Lower lobe of right lung (tissue), 2 donors: ENCODE measurements around the gene HS3ST1. TPM values are rescaled to one million over a fixed set of nuclear protein-coding genes. Genes with fewer than 3 reads are reported as not detected.
A peak's percentile ranks its signal among the peaks of the same experiment; 100 is the strongest.
"Not testable (repeated sequence)": the region's sequence is repeated elsewhere in the genome, so short reads cannot be mapped to it uniquely, and the experiment has no call there.

ENCODE experiments used
- ATAC-seq, 2 donors: fragments of 200-7000 bp; cut with Tn5 transposase; one replicate each; pipeline ENCODE4 v1.9.1; 2020 to 2022; ENCODE audit warnings: mild to moderate bottlenecking in 2 of 2, moderate library complexity in 2 of 2
- DNase-seq: peaks from one replicate; pipeline ENCODE4 v3.0.0-alpha.2; 2020
- H3K27ac ChIP-seq: fragments of 200-600 bp; one replicate; pipeline ENCODE4 v1.8.0; 2022
- H3K27me3 ChIP-seq: fragments of 200-600 bp; one replicate; pipeline ENCODE4 v1.8.0; 2022; ENCODE audit warnings: low read depth
- H3K36me3 ChIP-seq: fragments of 200-600 bp; one replicate; pipeline ENCODE4 v1.8.0; 2022; ENCODE audit warnings: mild to moderate bottlenecking
- H3K4me1 ChIP-seq: fragments of 200-600 bp; one replicate; pipeline ENCODE4 v1.8.0; 2022
- H3K4me3 ChIP-seq: fragments of 200-600 bp; one replicate; pipeline ENCODE4 v1.8.0; 2022; ENCODE audit warnings: mild to moderate bottlenecking
- H3K9me3 ChIP-seq: fragments of 200-600 bp; one replicate; pipeline ENCODE4 v1.8.0; 2022
- intact Hi-C: fragments of 100-400 bp; cut with DNase I; formaldehyde crosslinking; loops from one replicate; pipeline ENCODE4 v1.11.0; 2022
- total RNA-seq: library from RNA; stranded (reverse); fragmentation: NEBNext Ultra II Directional; extraction: Animal tissue kit (Norgen Biotek cat#: 25700); gene quantifications from one replicate; pipeline ENCODE4 v1.2.1, GENCODE V29; 2021
- TF ChIP-seq, protein P1 (sequence below): fragments of 200-600 bp; IDR thresholded peaks from one replicate; pipeline ENCODE4 v1.8.0; 2022; ENCODE audit warnings: antibody characterized with exemption, mild to moderate bottlenecking
- donor health status: DM: no; HTN: yes; CAD: no; lungs with severe emphysema.

Gene HS3ST1
- total RNA-seq, 1 donor from 2014 or later, result 3.8 TPM

DNA sequence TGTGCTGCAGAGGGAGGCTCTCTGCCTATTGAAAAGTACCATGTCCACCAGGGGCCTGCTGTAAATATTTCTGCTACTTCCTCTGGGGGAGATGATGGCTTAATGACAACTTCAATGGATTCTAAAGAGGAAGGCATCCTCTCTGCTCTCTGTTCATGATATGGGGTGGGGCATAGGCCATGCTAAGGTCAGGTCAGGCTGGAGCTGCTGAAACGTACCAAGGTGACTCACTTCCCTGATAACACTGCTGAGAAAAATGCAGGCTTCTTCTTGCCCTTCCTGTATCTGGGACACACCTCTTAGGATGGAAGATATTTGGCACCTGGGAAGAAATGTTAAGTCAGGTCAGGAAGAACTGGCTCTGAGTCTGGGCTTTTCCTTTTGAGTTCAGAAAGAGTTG, 31.5 kb downstream of the HS3ST1 start:
- intact Hi-C loops, result no loop called here
- Histone ChIP-seq H3K27me3 (no peaks in the 10 kb centered on the region), H3K9me3 (no peaks in the 10 kb centered on the region), H3K4me1 (no peaks in the 10 kb centered on the region), H3K27ac (no peak overlapping the region), H3K36me3 (peaks cover 8% of the 10 kb centered on the region), H3K4me3 (no peak overlapping the region)
- TF ChIP-seq, protein P1, sequence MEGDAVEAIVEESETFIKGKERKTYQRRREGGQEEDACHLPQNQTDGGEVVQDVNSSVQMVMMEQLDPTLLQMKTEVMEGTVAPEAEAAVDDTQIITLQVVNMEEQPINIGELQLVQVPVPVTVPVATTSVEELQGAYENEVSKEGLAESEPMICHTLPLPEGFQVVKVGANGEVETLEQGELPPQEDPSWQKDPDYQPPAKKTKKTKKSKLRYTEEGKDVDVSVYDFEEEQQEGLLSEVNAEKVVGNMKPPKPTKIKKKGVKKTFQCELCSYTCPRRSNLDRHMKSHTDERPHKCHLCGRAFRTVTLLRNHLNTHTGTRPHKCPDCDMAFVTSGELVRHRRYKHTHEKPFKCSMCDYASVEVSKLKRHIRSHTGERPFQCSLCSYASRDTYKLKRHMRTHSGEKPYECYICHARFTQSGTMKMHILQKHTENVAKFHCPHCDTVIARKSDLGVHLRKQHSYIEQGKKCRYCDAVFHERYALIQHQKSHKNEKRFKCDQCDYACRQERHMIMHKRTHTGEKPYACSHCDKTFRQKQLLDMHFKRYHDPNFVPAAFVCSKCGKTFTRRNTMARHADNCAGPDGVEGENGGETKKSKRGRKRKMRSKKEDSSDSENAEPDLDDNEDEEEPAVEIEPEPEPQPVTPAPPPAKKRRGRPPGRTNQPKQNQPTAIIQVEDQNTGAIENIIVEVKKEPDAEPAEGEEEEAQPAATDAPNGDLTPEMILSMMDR, result no peak
- ATAC-seq (no peak), DNase-seq (no peak)

DNA sequence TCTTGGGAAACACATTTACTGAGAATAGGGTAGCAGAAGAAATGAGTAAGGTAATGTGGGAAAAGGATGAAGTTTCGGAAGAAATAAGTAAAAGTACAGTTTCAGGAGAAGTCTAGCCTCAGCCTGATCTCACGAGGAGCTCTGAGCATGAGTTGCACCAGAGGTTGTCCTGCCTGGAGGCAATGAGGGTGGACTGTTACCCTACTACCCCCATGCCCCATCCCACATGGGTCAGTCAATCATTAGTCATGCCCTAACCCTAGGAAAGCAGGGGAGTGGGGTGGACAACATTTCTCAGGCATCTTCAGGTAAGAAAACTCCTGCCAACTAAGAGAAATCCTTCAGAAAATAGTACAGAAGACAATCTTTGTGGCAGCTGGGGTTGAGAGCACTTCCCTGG, 35.1 kb downstream of the HS3ST1 start:
- no peak for ATAC-seq
- Histone ChIP-seq H3K27ac (no peak overlapping the region), H3K36me3 (no peaks in the 10 kb centered on the region), H3K4me1 (no peaks in the 10 kb centered on the region), H3K4me3 (no peak overlapping the region), H3K27me3 (no peaks in the 10 kb centered on the region), H3K9me3 (no peaks in the 10 kb centered on the region)
- no peak for DNase-seq
- intact Hi-C loops, result no loop called here
- TF ChIP-seq, protein P1, result no peak

DNA sequence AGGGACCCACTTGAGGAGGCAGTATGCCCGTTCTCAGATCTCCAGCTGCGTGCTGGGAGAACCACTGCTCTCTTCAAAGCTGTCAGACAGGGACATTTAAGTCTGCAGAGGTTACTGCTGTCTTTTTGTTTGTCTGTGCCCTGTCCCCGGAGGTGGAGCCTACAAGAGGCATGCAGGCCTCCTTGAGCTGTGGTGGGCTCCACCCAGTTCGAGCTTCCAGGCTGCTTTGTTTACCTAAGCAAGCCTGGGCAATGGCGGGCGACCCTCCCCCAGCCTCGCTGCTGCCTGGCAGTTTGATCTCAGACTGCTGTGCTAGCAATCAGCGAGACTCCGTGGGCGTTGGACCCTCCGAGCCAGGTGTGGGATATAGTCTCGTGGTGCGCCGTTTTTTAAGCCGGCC, 44.6 kb downstream of the HS3ST1 start:
- ATAC-seq, H3K4me3 ChIP-seq, H3K36me3 ChIP-seq, H3K9me3 ChIP-seq, H3K4me1 ChIP-seq, H3K27ac ChIP-seq, H3K27me3 ChIP-seq, intact Hi-C loops: not testable (repeated sequence)
- peak; percentile 37 for DNase-seq

DNA sequence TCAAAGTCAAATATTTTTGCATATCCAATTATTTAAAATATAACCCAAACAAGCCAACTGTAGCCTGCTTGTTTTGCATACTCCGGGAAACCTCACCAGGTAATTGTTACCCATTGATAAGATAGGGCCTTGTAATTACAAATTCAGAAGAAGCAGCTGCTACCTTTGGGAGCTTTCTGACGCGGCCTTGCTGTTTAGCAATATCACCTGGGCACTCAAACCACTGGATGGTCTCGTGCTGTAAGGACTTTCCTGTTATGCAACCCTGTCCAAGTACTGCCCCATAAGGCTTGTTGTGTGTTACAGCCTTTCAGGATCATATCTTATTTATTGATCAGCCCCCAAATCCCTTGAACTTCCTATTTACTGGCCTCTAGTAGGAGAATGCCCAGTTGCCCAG, 52.1 kb downstream of the HS3ST1 start:
- DNase-seq (no peak), ATAC-seq (no peak)
- TF ChIP-seq, protein P1, result no peak
- no peaks in the 10 kb centered on the region for H3K27me3 ChIP-seq
- no peak overlapping the region for H3K27ac ChIP-seq
- intact Hi-C loops, result no loop called here
- H3K9me3 ChIP-seq, result no peaks in the 10 kb centered on the region
- H3K36me3 ChIP-seq, result no peaks in the 10 kb centered on the region
- no peak overlapping the region for H3K4me3 ChIP-seq
- H3K4me1 ChIP-seq, result no peaks in the 10 kb centered on the region

DNA sequence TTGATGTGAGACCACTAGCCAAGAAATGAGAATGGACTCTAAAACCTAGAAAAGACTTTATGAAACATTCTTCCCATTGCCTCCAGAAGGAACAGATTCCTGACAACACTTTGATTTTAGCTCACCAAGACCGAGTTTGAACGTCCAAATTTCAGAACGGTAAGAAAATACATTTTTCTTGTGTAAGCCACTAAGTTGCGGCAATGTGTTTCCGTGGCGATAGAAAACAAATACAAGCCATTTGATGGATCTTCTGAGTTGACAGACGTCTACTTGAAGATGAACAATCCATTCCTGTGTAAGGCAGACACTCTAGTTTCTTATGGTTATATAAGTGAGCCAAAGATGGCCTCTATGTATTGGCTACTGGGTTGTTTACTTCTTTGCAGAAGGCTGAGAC, 52.5 kb downstream of the HS3ST1 start:
- H3K36me3 ChIP-seq, result no peaks in the 10 kb centered on the region
- intact Hi-C loops, result no loop called here
- no peak for ATAC-seq
- no peak for DNase-seq
- no peak overlapping the region for H3K27ac ChIP-seq
- no peak overlapping the region for H3K4me3 ChIP-seq
- H3K9me3 ChIP-seq, result no peaks in the 10 kb centered on the region
- TF ChIP-seq, protein P1, result no peak
- H3K4me1 ChIP-seq, result no peaks in the 10 kb centered on the region
- H3K27me3 ChIP-seq, result no peaks in the 10 kb centered on the region

DNA sequence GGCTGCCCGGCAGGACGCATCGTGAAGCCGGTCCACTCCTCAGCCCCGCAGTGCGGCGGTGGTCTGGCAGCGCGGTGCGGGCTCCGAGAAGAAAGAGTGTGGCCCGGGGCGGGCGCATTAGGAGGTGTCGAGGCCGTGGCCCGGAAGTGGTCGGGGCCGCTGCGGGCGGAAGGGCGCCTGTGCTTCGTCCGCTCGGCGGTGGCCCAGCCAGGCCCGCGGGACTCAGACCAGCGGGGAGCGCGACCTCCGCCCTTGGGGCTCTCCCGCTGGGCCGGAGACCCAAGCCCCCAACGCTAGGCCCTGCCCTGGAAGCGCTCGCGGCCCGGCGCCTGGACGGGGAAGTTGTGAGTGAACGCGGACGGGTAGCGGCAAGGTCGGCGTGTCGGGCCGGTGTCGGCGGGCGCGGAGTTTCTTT, 60.0 kb downstream of the HS3ST1 start:
- Histone ChIP-seq H3K36me3 (no peaks in the 10 kb centered on the region), H3K9me3 (no peaks in the 10 kb centered on the region), H3K27ac (no peak overlapping the region), H3K4me3 (no peak overlapping the region), H3K4me1 (no peaks in the 10 kb centered on the region), H3K27me3 (no peaks in the 10 kb centered on the region)
- TF ChIP-seq, protein P1, result no peak
- intact Hi-C loops, result no loop called here
- no peak for DNase-seq
- peak in 1 of 2 donors; percentile 14 for ATAC-seq
